Breast epithelium (tissue), 3 donors: ENCODE measurements around the gene TCEAL4.

Experiments used
- CTCF ChIP-seq, 3 donors: fragments of 450-650 bp; IDR thresholded peaks; one replicate each; pipeline ENCODE4 v1.5.1; 2016 to 2017; ENCODE audit warnings: antibody characterized with exemption in 3 of 3, mild to moderate bottlenecking in 3 of 3, moderate library complexity in 3 of 3
- POLR2AphosphoS5 ChIP-seq, 3 donors: sonication (generic); formaldehyde crosslinking; IDR thresholded peaks; one replicate each; pipeline ENCODE4 v1.6.1; 2017; ENCODE audit warnings: antibody characterized with exemption in 3 of 3

GRCh38 chrX:103616676-103617186 is 31.4 kb downstream of the TCEAL4 start:
- TF ChIP-seq CTCF (IDR thresholded peaks at IDR 0.05) = no peak
- TF ChIP-seq POLR2AphosphoS5 (IDR thresholded peaks at IDR 0.05) = no peak
